Activated naive CD4-positive, alpha-beta T cell treated with anti-CD3 and anti-CD28 coated beads, Interleukin-2, amount 50 U/mL, for 16 hours (primary cell): ENCODE results near the gene COPE.
"Not testable (repeated sequence)": the region's sequence is repeated elsewhere in the genome, so short reads cannot be mapped to it uniquely, and the experiment has no call there.

ENCODE experiments used
- DNase-seq: peaks from one replicate; pipeline ENCODE4 v3.0.0-alpha.2; 2020

COPE gene

DNA sequence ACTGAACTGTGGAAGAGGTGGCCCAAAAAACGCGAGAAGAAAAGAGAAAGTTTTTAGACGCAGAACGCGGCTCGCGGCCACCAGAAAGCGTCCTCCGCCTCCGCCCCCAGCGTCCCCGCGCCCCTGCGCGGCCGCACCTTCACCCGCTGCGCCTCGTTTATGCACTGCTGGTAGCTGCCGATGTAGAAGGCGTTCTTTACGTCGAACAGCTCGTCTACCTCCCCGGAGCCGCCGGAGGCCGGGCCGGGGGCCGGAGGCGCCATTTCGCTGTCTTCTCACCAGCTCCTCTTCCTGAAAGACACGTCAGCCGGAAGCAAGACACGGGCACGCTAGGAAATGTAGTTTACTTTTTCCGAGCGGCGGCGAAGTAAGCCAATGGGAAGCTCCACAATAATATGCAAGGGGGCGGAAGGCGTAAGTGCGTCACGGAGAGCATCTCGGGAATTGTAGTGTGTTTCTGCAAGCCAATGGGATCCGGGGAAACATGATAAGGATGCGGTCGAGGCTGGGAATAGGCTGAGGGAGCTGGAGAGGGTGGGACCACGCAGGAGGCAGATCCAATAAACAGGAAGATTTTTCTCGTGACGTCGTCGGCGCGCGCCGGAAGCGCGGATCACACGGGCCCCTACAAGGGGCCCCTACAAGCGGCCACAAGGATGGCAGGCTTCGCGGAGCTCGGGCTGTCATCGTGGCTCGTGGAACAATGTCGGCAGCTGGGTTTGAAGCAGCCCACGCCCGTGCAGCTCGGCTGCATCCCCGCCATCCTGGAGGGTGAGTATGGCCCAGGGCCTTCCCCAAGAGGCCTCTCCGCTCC, at the start of gene COPE, which contains the start of gene DDX49:
COPE (minus strand) TSS at position 302 of the 814 bp plus-strand sequence; CDS start at position 263, 39 bp downstream.
DDX49 (plus strand) TSS at position 630 of the 814 bp plus-strand sequence; CDS start at position 657, 27 bp downstream.
- DNase-seq: peak; percentile 97

DNA sequence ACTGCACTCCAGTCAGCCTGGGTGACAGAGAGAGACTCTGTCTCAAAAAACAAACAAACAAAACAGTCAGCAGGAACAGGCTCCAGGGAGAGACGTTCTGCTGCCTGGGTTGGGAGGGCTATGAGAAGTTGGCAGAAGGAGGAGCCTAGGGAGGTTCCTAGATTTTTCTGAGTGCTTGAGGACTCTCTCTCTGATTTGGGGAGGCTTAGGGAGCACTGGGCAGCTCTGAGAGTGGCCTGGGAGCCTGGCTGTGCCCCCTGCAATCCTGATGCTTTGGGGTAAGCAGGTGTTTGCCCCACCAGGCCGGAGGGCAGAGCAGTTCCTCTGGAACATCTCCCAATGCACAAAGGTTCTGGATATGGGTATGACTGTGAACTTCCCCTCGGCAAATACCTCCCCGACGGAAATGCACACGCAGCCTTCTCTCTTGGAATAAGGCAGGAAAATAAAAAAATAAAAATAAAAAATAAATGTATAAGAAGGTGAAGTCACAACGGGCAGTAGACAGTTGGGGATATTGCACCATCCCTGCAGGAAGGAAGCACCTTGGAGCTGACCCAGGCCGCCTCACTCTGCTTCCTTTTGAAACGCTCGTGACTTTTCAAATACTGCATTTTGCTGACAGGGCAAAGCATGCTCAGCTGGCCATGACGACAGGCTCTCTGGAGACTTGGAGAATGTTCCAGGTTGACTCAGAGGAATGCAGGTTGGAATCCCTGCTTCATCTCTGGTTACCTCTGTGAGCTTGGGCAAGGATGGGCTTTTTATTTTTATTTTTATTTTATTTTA, 48.4 kb upstream of the COPE start:
- DNase-seq: no peak

DNA sequence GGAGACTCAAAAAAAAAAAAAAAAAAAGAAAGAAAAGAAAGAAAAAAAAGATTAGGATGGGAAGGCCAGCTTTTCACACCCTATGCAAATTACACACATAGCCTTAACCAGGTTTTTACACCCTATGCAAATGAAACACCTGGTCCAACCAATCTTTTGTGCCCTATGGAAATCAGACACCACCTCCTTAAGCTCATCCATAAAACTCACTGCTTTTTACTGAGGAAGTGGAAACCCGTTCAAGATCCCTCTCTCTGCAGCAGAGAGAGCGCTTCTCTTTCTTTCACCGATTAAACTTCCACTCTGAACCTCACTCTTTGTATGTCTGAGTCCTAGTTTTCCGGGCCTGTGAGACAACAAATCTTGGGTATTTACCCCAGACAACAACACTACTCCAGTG, 47.1 kb upstream of the COPE start:
- DNase-seq: no peak

DNA sequence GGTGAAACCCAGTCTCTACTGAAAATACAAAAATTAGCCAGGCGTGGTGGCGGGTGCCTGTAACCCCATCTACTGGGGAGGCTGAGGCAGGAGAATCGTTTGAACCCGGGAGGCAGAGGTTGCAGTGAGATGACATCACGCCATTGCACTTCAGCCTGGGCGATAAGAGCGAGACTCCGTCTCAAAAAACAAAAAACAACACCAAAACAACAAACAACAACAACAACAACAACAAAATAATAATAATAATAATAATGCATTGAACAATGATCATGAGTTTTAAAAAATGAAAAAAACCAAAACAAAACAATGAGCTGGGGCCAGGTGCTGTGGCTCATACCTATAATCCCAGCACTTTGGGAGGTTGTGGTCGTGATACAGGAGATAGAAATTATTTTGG, 44.9 kb upstream of the COPE start:
- DNase-seq: no peak

DNA sequence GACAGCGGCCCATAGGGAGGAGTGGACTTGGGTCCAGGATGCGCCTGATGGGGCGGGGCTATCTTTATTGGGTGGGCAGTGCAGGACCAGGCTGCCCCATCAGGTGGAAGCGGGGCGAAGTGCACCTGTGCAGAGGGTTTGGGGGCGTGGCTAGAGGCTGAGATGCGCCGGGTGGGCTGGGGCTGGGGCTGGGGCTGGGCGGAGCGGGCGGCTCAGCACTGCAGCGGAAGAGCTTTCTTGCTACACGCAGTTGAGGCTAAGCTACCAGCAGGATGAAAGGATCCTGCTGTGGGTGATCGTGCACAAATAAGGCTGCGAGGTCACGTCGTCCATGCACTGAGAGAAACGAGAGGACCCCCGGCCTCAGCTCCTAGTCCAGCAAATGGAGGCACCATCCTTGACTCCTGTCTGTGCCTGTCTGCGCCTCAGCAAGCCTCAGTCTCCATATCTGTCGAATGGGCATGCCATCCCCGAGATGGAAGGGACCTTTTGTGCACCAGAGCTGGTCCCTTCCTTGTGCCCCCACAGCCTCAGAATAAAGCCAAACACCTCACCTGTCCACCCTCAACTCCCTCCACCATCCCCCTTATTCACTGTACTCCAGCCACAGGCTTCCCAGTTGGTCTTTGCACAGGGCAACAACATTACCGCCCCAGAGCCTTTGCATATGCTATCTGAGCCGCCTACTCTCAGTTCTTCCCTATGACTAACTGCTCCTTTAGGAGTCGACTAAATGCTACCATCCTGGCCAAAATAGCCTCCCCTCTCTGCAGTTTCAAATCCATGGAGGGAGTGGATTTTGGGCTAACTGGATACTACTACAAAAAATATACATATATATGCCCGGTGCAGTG, 42.8 kb upstream of the COPE start:
- DNase-seq: peak; percentile 22

DNA sequence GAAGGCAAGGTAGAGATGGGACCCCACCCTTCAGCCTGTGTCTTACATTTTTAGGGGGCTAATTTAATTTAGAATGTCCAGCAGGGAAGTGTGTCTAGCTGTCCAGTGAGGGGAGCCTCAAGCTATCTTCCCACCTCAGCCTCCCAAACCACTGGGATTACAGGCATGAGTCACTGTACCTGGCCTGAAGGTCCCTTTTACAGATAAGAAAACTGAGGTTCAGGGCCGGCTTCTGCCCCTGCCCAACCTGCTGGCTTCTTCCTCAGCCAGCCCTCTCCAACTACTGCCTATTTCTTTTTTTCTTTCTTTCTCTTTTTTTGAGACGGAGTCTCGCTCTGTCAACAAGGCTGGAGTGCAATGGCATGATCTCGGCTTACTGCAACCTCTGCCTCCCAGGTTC, 41.2 kb upstream of the COPE start:
- no peak for DNase-seq

DNA sequence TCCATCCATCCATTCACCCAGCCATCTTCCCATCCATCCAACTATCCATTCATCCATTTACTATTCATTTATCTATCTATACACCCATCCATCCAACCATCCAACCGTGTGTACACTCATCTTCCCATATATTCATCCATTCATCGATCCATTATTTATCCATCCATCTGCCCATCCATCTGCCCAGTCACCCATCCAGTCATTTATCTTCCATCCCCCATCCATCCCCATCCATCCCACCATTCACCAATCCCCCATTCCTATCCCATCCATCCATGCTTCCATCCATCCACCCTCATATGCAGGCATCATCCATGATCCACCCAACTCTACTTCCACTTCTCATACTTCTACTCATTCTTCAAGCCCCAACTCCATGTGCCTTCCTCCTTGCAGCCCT, 35.9 kb upstream of the COPE start:
- no peak for DNase-seq

DNA sequence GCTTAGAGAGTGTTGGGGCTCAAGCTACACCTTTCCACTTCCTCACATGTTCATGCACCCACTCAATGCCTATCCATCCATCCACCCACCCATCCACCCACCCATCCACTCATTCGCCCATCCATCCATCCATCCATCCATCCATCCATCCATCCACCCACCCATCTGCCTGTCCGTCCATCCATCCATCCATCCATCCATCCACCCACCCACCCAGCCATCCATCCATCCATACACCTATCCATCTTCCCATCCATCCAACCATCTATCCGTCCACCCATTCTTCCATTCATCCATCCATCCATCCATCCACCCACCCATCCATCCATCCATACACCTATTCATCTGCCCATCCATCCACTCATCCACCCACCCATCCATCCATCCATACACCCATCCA, 34.9 kb upstream of the COPE start:
- DNase-seq: no peak

DNA sequence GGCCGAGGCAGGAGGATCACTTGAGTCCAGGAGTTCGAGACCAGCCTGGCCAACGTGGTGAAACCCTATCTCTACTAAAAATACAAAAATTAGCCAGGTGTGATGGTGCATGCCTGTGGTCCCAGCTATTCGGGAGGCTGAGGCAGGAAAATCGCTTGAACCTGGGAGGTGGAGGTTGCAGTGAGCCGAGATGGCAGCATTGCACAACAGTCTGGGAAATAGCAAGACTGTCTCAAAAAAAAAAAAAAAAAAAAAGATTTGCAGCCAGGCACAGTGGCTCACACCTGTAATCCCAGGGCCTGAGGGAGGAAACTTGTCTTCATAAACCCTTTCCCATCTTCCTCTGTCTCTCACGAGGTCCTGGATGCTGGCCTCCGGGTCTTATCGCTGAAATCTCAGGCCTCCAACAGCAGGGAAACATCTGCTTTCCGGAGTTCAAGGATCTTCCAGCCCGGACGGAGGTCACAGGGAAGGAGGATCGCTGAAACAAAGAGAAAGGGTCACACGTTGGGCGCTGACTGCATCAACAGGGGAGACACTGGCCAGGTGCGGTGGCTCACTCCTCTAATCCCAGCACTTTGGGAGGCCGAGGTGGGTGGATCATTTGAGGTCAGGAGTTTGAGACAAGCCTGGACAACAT, 33.3 kb upstream of the COPE start:
- DNase-seq: not testable (repeated sequence)

DNA sequence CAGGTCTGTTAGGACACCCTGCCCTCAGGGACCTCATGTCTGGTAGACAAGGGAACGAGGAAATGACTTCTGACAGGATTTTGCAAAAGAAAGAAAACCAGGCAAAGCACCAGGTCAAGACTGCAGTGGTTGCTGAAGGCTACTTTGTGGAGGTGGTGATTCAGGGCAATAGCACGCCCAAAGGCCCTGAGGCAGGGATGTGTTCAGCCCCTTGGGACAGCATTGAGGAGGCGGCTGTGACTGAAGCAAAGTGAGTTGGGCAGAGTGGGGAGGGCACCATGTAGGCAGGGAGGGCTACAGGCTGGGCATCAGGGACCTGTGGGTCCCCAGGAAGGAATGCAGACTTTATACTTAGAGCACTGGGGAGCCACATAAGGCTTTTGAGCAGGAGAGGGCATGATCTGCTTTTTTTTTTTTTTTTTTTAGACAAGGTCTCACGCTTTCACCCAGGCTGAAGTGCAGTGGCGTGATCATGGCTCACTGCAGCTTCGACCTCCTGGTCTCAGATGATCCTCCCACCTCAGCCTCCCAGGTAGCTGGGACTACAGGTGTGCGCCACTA, 32.6 kb upstream of the COPE start:
- DNase-seq: no peak

DNA sequence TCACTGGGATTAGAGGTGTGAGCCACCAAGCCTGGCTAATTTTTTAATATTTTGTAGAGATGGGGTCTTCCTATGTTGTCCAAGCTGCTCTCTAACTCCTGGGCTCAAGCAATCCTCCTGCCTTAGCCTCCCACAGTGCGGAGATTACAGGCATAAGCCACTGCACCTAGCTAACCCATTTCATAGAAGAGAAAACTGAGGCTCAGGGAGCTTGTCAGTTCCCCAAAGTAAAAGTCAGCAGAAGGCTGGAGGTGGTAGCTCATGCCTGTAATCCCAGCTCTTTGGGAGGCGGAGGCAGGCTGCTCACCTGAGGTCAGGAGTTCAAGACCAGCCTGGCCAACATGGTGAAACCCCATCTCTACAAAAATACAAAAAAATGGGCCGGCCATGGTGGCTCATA, 30.7 kb upstream of the COPE start:
- DNase-seq: no peak

DNA sequence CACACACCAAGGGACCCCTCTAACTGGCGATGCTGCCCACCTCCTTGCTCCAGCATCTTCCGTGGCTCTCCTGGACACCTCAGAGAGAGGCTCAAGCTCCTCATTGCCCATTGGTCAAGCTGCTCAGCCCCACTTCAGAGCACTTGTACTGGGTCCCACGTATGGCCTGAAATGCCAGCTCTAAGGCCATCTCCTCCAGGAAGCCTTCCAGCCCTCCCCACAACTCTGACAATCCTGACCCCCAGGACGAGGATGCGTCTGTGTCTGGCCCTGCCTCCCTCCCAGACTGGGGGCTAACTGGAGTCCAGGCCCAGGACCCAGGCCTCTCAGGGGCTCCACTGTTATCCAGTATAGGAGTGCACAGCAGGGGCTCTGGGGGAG, 29.8 kb upstream of the COPE start:
- DNase-seq: no peak

DNA sequence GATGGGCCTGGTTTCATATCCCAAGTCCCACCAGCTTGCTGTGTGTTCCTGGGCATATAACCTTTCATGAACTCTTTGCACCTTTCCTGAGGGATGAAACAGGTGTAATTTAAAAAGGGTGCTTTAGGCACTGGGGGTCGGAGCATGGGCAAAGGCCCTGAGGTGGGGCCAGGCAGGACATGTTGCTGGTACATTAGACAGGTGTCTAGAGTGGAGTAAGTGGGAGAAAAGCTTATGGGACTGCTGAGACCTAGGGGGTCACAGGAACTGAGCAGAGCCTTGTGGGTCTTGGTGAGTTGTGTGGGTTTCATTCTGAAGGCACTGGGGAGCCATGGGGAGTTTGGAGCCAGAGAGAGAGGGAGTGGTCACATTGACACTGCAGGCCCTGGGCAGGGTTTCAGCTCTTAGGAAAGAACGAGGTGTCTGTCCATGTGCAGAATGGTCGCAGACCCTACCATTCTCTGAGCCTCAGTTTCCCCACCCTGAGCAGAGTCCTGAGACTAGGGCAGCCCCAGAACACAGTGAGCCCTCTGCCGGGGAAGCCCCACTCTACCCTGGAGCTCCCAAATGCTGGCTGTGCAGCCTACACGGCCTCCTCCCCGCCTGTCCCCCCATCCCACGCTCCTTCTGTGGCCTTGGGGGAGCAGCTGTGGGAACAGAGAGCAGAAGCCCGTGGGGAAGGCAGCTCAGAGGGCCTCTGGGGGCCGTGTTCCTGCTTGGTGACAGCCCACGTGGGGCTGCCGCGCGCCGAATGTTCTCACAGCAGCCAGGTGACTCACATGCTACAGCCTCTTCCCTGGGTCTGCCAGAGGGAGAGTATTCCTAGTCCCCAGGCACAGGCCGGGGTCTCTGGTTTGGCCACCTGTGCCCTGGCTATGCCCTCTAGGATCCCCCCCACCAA, 29.1 kb upstream of the COPE start:
- no peak for DNase-seq

DNA sequence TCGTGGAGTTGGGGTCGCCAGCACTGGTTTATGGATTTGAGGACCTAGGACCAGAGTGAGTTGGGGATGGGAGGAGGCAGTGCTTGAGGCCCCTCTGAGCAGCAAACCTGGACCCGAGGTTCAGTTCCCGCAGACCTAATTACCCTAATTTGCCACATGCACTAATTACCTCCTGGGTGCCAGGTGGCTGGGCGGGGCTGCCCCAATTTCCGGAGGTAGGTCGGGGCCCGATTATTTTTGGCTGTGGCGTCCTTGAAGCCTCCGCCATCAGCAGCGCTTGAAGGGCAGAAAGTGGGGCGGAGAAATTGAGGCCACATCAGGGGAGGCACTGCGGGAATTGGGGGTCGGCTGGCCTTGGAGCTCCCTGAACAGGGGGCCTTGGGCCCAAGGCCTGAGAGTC, 27.7 kb upstream of the COPE start:
- DNase-seq: no peak

DNA sequence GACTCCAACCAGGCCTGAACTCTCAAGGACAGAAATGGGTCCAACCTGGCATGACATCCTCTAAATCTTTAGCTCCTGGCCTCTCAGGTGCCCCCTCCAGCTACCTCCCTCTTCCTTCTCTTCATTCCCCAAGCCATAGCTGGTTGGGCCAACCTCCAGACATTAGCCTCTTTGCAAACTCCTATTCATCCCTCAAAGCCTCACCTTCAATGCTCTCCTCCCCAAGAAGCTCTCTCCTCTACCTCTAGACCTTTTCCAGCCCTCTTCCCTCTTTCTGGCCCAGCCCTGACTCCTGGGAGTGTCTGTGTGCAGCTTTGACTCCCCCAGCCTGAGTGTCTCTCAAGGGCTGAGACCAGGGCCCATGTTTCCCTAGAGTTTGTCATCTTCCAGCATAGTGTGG, 27.1 kb upstream of the COPE start:
- no peak for DNase-seq

DNA sequence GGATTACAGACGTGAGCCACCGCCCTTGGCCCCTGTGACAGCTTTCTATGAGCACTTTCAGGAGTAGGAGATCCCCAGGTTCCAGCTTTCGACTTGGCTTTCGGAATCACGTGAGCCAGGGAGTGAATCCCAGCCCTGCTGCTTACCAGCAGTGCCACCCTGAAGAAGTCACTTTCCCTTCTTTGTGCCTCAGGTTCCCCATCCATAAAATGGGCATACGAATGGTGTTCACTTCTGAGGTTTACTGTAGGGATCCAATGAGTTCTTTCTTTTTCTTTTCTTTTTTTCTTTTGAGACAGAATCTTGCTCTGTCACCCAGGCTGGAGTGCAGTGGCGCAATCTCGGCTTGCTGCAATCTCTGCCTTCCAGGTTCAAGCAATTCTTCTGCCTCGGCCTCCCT, 26.1 kb upstream of the COPE start:
- DNase-seq: no peak

DNA sequence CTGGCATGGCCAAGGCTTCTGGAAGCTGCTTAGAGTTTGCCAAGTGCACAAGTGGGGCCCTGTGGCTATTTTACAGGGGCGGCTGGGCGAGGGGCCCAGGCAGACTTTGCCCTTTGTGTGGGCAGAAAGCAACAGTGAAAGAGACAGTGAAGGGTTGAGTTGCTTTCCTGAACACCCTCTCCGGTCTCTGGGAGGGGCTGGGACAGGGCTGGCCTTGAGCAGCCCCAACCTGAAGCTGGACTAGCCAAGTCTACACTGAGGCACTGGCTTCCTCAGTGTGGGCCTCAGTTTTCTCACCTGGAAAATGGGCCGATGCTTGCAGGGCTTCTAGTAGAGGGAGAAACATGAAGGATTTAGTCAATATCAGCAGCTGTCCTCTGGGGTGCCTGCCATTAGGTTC, 24.3 kb upstream of the COPE start:
- no peak for DNase-seq

DNA sequence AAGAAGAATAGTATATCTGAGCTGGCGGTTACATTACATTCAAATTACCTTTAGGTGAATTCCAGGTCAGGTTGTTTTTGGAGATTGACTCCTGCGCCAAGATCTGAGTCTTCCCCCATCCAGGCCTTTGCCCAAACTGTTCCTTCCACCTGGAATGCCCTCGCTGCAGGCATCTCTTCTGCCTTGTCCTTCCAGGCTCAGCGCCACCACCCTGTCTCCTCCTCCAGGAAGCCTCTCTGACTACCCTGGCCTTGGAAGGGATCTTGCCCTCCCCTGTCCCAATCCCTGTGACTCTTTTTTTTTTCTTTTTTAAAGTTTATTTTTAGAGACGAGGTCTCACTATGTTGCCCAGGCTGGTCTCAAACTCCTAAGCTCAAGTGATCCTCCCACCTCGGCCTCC, 23.5 kb upstream of the COPE start:
- no peak for DNase-seq

DNA sequence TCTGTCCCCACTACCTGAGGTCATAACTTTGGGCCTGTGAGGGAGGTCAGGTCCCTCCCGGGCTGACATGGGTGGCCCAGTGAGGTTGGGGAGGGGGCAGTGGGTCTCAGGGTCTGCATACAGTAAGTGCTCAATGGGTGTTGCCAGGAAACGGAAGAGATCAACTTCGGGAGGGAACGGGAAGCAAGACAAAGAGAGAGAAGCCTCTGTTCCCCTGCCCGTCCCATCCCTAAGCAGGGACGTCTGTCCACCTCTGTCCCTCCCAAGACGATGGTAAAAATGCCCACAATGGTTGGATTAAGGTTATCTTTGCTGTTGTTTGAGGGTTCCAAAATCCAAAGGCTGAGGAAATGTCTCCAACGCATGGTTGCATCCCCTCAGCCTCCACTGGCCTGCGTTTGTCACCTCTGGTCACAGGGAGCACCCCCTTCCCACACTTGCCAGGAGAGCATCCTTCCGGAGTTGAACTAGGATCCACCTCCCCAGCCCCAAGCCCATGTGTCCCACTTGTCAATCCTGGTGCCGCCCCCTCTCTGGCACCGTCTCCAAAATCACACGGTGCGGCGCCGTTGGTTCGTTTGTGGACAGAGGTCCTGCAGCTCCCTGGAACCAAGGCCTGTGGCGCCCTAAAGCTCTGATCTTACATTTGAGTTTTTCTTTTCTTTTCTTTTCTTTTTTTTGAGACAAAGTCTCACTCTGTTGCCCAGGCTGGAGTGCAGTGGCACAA, 22.6 kb upstream of the COPE start:
- DNase-seq: no peak

DNA sequence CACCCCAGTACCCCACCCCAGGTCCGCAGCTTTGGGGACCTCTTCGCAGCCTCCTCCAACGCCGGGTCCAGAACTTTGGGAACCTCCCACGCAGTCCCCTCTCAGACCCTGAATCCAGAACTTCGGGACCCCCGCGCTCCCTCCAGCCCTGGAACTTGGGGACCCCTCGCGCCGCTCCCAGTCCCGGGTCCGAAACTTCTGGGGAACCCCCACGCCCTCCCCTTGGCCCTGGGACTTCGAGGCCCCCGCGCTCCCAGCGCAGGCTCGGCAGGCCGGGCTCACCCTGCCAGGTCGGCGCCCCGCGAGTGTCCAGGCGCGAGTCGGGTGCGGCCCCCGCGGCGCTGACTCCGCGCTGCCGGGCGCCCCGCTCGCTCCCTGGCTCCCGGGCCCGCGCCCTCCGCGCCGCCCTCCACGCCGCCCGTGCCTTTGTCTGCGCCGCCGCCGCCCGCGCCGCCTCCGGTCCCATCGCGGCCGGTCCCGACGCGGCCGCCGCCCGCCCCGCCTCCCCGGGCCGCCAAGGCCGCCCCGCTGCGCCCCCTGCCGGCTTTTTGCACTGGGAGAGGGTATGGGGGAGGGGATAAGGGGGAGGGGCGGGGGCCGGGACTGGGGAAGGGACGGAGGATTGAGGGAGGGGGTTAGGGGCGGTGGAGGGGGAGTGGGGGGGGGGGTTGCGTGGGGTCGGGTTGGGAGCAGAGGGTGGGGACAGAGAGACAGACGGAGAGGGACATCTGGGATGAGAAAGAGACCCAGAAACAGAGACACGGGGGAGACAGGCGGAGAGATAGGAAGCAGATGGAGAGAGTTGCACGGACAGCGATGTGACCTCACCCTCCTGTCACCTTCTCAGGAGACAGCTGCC, 21.8 kb upstream of the COPE start, which contains the start of gene HOMER3:
HOMER3 (minus strand) TSS at position 449 of the 859 bp plus-strand sequence. CDS start 2,235 bp downstream, outside the sequence.
- DNase-seq: peak; percentile 80
